Measurements from ENCODE around the gene TRPC1.

TRPC1 gene

DNA sequence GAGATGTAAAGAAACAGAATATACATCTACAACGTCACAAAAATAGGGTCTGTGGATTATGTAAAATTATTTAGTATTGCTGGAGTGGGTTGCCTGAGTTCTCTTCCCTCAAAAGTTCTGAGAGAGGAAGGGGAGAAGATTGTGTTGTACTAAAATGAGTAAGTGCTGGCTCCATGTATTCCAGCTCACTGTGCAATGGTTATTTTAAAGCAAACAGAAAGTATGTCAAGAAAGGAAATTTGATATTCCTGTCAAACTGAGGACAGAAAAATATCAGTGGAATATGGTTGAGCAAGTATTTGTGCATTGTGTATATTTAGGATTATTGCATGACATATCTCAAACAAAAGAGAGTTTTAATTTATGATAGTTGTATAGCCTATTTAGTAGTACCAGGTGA is 2.2 kb downstream of the TRPC1 start:
- TF ChIP-seq, protein P1, sequence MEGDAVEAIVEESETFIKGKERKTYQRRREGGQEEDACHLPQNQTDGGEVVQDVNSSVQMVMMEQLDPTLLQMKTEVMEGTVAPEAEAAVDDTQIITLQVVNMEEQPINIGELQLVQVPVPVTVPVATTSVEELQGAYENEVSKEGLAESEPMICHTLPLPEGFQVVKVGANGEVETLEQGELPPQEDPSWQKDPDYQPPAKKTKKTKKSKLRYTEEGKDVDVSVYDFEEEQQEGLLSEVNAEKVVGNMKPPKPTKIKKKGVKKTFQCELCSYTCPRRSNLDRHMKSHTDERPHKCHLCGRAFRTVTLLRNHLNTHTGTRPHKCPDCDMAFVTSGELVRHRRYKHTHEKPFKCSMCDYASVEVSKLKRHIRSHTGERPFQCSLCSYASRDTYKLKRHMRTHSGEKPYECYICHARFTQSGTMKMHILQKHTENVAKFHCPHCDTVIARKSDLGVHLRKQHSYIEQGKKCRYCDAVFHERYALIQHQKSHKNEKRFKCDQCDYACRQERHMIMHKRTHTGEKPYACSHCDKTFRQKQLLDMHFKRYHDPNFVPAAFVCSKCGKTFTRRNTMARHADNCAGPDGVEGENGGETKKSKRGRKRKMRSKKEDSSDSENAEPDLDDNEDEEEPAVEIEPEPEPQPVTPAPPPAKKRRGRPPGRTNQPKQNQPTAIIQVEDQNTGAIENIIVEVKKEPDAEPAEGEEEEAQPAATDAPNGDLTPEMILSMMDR (IDR thresholded peaks at IDR 0.05), result no peak

DNA sequence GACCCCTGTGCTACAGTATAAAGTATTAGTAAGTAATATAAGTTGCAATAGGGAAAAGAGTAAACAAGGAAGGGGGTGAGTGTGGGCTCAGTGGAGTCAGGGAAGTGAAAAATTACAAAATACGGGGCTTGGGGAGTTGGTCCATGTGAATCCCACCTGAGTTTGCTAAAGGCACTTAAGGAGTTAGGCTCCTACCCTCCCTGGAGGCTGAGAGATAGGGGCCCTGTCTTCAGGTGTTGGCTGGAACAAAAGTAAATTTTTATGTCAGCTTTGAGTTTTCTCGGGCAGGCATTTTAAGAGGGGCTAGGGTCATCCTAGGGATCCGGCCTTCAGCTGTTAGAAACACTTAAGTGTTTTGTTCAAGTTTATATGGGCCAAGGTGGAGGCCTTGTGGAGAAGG is 8.2 kb downstream of the TRPC1 start:
- TF ChIP-seq, protein P1 (IDR thresholded peaks at IDR 0.05), result no peak

DNA sequence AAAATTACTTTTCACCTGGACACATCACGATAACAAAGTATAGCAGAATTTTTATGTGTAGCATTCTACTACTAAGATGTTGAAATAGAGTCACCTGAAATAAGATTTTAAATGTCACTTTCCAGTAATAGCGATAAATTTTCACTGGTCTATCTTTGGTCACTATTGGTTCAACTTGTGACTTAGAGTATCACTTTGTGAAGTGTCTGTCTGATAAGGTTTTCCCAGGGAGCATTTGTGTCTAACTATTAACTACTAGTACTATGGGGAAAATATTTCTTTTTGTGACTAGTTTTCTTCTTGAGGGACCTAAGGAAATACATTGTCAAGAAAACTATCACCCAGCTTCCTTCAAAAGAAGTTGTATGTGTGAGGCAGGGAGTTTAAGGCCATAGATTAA is 11.0 kb downstream of the TRPC1 start:
- TF ChIP-seq, protein P1 (IDR thresholded peaks at IDR 0.05), result no peak

DNA sequence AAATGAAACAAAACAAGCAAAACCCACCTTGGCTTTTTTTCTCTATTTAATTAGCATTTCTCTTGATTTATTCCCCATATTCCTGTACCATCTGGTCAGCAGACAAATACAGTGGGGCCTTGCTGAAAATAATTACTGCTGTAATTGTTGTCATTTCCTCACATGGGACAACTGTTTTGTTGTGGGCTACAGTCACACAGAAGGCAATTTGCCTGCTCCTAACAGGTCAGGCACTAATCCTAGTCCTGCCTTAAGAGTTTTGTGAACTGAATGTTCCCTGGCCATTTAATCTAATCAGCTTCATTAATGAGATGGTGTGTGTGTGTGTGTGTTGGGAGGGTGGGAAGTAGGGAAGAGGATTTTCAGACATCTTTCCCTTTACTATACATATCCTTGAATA is 11.6 kb downstream of the TRPC1 start:
- TF ChIP-seq, protein P1 (IDR thresholded peaks at IDR 0.05), result no peak

DNA sequence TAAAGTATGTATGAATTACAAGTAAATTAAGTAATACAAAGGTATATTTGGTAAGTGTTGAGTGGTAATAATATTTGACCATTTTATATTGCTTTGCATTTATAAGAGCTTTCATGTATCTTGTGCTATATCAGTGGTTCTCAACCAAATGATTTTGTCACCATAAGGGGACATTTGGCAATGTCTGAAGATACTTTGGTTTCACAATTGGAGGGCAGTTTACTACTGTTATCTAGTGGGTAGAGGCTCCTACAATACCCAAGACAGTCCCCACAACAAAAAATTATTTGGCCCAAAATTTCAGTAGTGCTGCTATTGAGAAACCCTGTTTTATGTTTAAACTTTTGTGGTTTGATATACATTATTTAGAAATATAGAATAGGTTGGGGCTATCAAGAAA is 14.6 kb downstream of the TRPC1 start:
- TF ChIP-seq, protein P1 (IDR thresholded peaks at IDR 0.05), result no peak

DNA sequence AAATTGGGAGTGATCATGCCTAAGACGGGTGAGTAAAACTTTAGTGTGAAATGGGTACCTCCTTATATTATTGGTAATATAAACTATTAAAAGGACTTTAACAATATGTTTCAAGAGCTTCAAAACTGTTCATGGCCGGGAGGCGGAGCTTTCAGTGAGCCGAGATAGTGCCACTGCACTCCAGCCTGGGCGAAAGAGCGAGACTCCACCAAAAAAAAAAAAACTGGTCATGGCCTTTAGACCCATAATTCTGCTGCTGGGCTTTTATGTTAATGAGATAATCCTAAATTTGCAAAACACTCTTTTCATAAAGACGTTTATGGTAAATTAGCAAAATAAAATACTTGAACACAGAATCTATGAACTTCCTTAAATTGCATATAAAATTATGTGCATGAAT is 22.8 kb downstream of the TRPC1 start:
- TF ChIP-seq, protein P1 (IDR thresholded peaks at IDR 0.05), result no peak

DNA sequence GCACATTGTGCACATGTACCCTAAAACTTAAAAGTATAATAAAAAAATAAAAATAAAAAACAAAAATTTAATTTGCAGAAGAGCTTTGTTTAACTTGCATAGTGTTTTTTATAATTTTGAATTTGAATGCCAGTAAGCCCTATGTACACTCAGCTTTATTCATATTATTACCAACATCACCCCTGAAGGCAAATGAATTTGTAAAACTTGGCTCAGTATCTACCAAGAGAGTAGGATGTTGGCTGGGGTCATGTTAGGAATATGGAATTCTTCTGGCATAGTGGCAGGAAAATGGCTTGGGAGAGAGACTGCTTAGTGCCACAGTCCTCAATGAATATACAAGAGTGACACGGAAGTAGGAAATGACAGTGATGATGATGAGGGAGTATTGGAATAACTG is 30.7 kb downstream of the TRPC1 start:
- TF ChIP-seq, protein P1 (IDR thresholded peaks at IDR 0.05), result no peak

DNA sequence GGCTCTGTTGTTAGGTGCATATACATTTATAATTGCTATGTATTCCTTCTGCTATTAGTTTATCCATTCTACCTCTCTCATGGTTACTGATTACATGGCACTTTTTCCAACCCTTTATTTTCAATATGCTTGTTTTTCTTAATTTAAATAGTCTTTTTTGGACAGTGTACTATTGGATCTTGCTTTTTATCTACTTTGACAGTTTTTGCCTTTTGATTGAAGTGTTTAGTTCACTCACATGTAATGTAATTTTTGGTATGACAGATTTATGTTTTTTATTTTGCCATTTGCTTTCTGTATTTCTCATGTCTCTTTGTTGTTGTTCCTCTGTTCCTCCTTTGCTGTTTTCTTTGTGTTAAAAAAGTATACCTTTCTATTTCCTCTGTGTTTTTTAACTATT is 44.5 kb downstream of the TRPC1 start:
- TF ChIP-seq, protein P1 (IDR thresholded peaks at IDR 0.05), result no peak

Measured in LNCAP (cell line).